ENCODE measurements around the gene UBE2I.

DNA sequence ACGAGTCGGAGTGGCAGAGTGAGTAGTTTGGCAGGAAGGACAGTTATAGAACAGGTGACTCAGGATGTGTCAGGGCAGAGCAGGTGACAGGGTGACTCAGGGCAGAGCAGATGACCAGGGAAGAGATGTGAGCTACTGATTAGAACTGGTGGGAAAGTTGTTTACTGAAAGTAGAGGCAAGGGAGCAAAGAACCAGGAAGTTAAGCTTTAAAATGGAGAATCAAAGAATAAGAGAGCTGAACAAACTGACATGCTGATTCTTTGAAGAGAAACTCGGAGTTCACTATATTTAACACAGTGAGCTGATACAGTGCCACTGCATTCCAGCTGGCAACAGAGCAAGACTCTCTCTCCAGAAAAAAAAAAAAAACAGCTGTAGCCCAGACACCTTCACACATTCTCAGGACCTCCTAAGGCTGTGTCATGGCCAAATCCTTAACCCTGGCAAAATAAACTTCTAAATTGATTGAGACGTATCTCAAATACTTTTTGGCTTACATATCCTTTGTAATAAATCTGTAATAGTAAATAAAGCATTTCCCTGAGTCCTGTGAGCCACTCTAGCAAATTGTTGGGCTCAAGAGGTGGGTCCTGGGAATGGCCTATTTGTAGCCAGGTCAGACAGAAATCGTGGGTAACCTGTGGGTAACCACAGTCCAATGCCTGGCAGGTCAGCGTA lies 12.3 kb upstream of the UBE2I start:
- TF ChIP-seq, protein P1, sequence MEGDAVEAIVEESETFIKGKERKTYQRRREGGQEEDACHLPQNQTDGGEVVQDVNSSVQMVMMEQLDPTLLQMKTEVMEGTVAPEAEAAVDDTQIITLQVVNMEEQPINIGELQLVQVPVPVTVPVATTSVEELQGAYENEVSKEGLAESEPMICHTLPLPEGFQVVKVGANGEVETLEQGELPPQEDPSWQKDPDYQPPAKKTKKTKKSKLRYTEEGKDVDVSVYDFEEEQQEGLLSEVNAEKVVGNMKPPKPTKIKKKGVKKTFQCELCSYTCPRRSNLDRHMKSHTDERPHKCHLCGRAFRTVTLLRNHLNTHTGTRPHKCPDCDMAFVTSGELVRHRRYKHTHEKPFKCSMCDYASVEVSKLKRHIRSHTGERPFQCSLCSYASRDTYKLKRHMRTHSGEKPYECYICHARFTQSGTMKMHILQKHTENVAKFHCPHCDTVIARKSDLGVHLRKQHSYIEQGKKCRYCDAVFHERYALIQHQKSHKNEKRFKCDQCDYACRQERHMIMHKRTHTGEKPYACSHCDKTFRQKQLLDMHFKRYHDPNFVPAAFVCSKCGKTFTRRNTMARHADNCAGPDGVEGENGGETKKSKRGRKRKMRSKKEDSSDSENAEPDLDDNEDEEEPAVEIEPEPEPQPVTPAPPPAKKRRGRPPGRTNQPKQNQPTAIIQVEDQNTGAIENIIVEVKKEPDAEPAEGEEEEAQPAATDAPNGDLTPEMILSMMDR (IDR thresholded peaks at IDR 0.05; ENCODE audit: low read length) = no peak
- TF ChIP-seq EZH2 (IDR thresholded peaks at IDR 0.05; ENCODE audit: borderline replicate concordance, low read length) = no peak

Data from OCI-LY1 (cell line).